HG03103 (cell line): Measurements from ENCODE around the gene ZDHHC8.

Source experiments
- ATAC-seq: cut with Tn5 transposase; IDR thresholded peaks from one replicate; pipeline ENCODE4 v1.9.1; 2021; ENCODE audit warnings: low read depth; ENCODE audit not compliant: unreplicated experiment

ZDHHC8 gene

DNA sequence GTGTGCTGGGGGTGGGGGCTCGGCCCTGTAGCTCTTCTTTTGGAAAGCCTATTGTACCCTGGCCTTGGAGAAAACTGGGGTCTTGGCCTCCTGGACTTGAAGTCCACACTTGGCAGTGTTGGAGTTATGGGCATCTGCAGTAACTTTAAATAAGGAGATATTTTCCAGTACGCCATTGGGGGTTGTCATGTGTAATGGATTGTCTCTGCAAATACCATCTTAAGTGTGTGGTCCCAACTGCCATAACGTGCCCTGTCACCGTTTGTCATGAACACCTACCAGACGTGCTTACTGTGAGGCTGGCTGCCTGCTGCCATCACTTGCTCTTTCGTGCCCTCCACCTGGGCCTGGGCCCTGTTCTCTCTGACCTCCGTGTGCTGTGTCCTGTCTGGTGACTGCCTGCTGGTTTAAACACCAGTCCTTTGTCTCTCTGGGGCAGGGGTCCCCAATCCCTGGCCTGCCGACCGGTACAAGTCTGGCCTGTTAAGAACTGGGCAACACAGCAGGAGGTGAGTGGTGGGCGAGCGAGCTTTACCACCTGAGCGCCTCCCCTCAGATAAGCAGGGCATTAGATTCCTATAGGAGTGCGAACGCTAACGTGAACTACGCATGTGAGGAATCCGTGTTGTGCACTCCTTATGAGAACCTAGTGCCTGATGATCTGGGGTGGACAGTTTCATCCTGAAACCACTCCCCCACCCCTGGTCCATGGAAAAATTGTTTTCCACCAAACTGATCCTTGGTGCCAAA lies 3.6 kb upstream of the ZDHHC8 start:
- ATAC-seq: no peak

DNA sequence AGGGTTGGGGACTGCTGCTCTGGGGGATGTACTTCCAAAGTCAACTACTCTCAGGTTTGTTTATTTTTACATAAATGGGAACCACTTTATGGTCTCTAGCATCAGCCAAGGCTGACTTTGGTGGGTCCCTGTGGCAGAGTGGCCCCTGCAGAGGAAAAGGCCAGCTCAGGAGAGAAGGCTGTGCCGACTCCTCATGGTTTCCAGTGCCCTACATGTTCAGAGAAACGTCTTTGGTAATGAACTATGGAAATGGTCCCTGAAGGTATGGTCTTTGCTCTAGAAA lies 3.0 kb upstream of the ZDHHC8 start:
- ATAC-seq: no peak

DNA sequence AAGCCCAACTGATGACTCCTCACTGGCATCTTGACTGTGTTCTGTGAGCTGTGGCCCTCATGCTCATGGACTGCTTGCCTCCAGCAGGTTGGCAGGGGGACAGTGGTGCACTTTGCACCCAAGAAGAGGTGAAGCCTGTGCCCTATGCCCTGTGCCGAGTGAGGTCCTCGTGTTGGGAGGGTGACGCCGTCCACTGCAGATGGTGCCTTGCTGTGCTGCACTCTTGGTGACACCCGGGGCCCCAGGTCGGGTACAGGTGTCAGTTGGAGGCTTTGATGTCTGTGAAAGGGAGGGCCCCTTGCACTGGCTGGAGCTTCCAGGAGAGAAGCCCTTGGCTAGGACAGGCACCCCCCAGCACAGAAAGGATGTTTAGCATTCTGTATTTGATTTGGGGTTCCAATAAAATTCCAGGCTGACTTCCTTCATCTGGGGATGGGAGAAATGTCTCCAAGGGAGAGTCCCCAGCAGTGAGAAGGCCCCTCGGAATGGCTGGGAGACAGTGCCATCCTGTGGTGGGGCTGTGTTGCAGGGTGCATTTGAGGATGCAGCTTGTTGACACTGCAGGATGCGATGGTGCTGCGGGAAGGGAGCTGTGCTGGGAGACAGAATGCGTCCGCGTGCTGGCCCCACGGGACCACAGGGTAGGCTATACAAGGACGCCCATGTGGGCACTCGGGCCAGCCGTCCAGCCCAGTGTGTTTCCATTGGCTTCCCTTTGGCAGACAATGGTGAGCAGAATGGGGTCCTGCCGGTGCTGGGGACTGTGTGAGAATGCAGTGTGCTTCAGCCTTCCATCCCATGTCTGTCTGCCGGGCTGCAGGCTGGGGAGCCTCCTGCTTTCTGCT lies 2.5 kb upstream of the ZDHHC8 start:
- ATAC-seq: no peak

DNA sequence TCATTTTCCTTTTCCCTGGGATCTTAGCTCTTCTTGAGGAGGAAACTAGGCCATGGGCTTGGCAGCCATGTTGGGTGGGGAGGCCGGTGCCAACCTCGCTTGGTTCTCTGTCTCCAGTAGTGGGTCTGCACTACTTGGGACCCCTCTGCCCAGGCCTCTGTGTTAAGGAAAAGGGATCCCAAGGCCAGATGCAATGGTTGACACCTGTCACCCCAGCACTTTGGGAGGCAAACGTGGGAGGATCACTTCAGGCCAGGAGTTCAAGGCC lies 1.9 kb upstream of the ZDHHC8 start:
- no peak for ATAC-seq

DNA sequence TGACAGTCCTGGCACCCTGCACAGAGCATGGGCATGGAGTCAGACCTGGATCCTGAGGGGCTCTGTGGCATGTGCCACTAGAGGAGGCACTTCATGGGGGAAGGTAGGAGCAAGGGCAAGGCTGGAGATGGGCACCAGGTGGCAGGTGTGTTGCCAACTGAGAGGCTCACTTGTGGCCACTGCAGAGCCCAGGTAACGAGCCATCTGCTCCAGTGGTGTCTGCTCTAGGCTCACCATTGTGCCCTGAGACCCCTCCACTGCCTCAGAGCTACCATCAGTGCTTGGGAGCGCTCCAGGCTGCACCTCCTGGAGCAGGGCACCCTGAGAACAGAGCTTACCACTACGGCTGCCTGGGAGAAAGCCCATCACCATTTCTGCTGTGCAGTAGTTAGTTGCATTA lies 1.3 kb upstream of the ZDHHC8 start:
- no peak for ATAC-seq

DNA sequence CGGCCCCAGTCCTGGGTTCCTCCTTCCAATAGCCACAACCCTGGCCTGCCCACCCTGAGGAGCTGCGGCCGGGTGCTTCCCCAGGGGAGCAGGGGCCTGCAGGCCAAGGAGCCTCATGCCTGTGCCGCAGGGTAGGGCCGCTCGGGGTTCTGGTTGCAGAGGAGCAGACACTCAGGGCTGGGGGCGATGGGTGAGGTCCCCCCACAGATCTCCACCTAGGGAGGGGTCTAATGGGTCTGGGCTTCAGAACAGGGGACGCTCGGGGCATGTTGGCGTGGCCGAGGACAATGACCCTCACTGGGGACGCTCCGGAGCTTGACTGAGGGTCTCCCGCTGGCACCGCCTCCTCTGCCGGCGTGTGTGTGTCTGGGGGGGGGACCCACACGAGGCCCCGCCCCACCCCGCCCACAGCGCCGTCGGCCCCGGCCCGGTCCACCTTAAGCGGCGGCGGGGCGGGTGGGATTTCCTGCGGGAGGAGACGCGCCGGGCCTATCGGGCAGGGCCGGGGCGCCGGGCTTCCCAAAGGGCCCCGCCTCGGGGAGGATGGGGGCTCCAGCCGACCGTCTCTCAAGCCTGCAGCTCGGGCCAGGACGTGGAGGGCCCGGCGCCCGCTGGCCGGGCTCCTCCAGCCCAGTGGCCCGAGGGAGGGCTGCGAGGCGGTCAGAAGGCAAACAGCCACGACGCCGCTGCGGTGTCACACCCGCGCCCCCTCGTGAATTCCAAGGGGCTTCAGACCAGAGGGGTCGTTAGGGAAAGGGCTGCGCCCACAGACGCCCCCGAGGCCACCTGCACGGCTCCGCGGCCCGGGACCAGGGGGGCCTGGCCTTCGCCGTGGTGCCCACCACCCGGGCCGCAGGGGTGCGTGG lies 640 bp upstream of the ZDHHC8 start:
- ATAC-seq: no peak

DNA sequence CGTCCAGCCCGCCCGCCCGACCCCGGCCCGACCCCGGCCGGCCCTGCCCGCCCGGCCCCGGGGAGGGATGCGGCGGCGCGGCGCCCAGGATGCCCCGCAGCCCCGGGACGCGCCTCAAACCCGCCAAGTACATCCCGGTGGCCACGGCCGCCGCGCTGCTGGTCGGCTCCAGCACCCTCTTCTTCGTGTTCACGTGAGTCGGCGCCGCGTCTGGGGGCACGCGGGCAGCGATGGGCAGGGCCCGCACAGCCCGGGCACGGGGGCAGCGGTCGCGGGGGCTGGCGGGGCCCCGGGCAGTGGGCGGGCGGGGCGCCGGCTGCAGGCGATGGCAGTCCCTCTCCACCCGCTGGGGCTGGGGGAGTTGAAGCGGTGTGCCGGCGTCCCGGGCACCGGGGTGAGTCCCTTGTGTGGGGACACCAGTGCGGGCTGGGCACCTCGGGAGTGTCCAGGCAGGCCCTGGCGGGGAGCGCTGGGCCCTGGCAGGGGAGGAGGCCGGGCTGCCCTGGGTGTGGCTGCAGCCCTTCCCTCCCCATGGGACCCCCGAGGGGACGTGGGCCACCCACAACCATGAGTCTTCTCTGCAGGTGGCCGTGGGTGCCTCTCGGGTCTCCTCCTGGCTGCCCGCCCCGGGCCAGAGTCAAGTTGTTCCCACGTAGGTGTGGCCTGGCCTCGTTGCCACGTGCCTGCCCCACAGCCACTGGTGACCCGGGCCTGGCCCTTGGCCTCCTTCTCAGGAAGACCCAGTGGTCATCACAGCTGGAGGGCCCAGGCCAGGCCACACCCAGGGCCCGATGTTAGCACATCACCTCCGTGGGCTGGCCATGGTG lies 468 bp downstream of the ZDHHC8 start:
- no peak for ATAC-seq

DNA sequence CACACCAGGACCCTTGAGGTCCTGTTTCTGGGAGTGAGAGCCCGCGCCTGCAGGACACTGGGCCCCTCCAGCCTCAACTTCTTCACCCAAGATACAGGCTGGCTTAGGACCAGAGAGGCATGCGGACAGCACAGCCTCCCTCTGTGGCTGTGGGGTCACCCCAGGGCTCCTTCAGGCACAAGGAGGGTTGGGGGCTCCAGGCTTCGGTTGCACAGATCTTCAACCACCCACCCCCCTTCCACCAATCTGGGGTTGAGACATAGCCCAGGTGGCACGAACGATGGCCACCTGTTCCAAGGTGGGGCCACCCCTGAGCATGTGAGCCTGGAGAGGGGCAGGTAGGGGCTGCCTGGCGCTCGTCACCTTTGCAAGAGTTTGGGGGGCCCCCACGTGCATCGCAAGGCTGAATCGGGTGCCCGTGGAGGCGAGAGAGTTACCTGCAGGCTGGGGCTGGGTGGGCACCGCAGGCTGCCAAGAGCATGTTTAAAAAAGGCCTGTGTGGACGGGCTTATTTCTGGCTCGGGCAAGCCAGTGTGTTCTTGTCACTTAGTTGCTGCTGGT lies 1.2 kb downstream of the ZDHHC8 start:
- no peak for ATAC-seq

DNA sequence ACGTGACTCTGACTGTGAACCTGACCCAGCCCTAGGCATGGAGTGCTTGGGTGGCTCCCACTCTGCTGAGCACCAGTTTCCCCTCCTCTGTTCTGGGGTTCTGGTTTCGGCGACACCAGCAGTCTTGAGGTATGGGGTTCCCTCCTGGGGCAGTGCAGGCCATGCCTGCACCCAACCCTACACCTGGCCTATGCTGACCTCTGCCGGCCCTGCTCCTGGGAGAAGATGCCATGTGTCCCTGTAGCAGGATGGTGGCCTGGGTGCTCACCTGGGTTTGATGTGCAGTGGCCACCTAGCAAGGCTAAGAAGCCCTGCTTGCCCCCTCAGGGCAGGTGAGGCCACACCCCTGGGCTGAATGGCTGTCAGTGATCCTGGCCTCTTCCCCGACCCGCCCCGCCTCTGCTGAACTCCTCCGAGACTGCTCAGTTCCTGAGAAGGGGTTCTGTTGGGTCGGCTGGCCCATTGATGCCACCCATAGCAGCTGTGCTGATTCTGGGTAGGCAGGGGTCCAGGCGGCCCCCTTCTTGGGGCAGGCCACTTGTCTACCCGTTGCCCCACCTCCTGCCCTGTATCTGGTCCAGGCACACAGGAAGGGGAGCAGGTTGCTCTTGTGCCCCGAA lies 2.4 kb downstream of the ZDHHC8 start:
- no peak for ATAC-seq

DNA sequence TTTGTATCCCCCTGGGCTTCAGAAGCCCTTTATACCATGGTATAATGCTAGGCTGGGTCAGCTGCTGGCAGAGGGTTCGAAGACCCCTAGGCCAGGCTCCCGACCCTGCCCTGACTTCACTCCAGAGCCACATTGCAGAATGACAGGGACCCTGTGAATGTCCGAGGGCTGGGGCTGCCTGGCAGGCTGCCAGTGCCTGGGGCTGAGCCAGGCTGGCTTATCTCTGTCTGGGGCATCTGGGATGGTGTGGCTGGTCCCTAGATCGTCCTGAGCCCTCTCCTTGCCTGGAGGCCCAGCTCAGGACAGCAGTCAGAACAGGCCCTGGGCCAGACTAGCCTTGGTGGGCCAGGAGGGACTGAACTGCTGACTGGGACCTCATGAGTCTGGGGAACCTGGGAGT lies 3.7 kb downstream of the ZDHHC8 start:
- no peak for ATAC-seq

DNA sequence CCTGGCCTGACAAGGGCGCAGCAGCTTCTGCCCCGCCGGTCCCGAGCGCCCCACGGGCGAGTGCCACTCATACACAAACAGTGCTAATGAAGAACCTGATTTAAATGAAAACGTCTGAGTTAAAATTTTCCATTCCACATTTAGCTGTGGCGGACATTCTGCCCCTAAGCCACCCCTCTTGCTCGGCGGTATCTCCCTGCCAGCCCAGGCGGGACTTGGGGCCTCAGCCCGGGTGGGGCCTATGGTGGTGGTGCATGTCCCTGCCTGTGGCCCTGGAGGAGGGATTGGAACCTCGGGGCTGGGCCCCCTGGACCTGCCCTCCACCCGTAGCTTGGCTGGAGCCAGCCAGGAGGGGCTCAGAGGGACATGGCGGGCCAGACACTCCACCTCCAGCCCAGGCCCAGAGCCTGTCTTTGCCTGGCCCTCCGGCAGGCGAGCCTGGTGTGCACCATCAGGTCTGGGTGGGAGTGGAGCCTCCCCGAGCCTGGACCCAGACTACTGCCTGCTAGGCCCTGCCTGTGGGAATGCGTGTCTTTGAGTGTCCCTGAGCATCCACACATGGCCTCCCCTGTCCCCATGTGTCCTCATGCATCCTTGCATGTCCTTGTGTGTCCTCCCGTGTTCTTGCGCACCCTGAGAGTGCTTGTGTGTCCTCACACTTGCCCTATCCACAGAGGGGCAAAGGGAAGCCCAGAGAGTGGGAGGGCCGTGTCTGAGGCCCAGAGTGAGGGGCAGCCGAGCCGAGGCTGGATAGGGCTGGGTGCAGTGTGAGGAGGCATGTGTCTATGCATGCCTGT lies 4.4 kb downstream of the ZDHHC8 start:
- no peak for ATAC-seq

DNA sequence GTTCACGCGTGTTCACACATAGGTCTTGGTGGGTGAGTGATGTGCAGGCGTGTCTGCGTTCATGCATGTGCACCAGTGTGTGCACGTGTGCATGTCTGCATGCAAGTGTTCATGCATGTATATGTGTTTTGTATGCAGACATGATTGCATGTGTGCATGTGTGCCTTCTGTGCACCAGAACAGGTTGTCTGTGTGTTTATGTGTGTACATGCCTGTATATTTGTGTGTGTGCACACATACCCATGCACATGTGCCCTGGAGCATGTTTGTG lies 4.9 kb downstream of the ZDHHC8 start:
- no peak for ATAC-seq

DNA sequence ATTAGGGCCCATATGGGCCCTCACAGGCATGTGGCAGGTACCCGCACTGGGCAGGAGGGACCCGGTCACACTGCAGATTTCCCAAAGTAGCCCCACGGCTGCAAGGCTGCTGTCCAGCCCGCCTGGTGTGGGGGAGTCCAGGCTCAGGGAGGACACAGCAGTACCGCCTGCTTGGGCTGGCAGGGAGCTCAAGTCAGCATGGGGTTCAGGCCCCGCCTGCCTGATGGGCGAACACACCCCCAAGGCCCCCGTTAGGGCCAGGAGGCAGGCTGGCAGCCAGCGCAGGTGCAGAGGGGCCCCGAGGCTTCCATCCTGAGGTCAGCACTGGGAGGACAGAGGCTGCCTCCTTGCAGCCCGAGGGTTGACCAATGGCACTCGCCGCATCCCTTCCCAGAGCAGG lies 5.5 kb downstream of the ZDHHC8 start:
- ATAC-seq: no peak

DNA sequence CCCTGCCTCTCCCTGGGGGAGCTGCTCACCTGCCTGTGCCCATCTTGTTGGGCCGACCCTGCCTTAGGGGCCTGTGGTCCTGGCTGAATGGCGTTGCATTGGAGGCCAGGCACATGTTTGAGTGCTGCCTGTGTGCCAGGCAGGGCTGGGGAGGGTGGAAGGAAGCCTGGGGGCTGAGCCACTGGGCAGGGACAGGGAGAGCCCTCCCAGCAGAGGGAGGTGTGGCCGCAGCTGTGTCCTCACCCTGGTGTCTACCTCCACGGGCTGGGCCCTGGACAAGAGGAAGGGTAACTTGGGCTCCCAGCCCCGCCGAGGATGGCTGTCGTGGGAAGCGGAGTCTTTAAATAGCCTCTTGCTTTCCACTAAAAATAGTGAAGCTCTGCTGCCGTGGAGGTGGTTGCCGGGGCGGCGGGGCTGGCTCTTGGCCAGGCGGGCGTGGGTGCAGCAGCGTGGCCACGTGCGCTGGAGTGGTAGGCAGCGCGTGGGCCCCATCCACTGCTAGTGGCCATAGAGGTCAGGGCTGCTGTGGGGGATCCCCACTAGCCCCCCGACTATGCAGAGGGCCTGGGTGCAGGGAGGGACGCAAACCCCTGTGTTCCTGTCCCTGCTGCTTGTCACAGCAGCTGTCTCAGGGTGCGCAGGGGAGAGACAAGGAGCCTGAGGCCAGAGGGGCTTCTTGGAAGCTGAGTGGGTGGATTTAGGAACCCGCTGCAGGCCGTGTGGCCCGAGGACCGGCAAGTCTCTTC lies 6.2 kb downstream of the ZDHHC8 start:
- no peak for ATAC-seq

DNA sequence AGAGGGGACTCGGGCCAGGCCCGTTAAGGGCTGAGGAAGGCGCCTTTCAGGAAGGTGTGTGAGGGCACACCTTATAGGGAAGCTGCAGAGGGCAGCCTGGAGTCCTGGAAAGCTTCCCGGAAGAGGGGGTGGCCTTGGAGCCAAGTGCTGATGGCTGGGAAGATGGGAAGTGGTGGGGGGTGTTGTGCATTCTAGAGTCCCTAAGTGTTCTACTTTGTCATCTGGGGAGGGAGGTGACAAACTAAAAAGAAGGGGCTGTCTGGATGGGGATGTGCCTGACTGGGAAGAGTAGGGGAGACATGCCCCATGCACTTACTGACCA lies 6.8 kb downstream of the ZDHHC8 start:
- no peak for ATAC-seq

DNA sequence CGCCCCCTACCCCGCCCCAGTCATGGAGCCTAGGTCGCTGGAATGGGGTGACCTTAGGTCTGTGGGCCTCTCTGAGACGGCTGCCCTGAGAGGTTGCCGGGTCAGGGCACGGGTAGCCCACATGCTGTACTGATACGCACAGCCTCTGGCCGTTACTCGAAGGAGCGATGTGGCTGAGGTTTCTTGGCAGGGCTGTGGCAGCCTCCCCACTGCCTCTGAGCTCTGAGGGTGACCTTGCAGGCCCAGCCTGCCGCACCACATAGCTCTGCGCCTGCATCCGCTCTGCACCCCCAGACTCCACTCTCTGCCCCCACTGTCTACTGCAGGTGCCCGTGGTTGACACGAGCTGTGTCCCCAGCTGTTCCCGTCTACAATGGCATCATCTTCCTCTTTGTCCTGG lies 7.3 kb downstream of the ZDHHC8 start:
- ATAC-seq: no peak

DNA sequence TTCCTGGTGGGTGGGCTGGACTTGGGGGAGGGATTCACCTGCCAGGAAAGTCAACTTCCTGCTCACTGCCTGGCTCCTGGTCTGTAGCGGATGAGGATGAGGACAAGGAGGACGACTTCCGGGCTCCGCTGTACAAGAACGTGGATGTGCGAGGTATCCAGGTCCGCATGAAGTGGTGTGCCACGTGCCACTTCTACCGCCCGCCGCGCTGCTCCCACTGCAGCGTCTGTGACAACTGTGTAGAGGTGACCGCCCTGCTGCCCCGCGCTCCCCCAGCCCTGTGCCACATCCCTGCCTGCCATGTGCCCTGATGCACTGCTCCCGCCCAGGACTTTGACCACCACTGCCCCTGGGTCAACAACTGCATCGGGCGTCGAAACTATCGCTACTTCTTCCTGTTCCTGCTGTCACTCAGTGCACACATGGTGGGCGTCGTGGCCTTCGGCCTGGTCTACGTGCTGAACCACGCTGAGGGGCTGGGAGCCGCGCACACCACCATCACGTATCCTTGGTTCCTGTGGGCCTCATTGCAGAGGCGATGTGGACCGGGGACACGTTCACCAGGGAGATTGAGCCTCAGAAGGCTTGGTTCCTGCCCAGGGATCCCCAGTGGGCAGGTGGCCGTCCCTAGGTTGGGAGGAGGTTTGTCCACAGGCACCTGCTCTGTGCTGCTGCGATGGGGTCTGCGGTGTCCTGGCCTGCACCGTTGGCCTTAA lies 7.9 kb downstream of the ZDHHC8 start:
- ATAC-seq: no peak

DNA sequence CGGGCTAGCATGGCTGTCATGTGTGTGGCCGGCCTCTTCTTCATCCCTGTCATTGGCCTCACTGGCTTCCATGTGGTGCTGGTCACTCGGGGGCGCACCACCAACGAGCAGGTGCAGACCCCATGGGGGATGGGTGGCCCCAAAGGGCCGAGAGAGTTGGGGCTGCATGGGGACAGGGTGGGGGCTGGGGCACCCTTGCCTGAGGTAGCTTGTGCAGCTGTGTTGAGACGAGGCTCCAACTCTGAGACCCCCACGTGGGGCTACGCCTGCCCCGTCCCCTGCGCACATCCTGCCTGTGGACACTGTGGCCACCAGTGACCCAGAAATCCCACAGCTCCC lies 8.5 kb downstream of the ZDHHC8 start:
- ATAC-seq: no peak
